Ovary (tissue), 3 donors: ENCODE data around the gene ZSCAN20.

Experiments used
- EP300 ChIP-seq: sonication (generic); formaldehyde crosslinking; IDR thresholded peaks from one replicate; pipeline ENCODE4 v1.6.1; 2017; ENCODE audit warnings: antibody characterized with exemption
- POLR2A ChIP-seq: fragments of 450-650 bp; IDR thresholded peaks from one replicate; pipeline ENCODE4 v1.6.1; 2017; ENCODE audit warnings: antibody characterized with exemption, mild to moderate bottlenecking, moderate library complexity
- TF ChIP-seq, protein P1 (sequence below), 3 donors: fragments of 450-650 bp in 2 of 3; fragments of 200-600 bp in 1 of 3; IDR thresholded peaks; one replicate each; pipeline versions ENCODE4 v1.5.1 to v1.8.0; 2016 to 2022; ENCODE audit warnings: antibody characterized with exemption in 3 of 3, mild to moderate bottlenecking in 1 of 3
- donor health status: DM: no; HTN: no; CAD: no.

DNA sequence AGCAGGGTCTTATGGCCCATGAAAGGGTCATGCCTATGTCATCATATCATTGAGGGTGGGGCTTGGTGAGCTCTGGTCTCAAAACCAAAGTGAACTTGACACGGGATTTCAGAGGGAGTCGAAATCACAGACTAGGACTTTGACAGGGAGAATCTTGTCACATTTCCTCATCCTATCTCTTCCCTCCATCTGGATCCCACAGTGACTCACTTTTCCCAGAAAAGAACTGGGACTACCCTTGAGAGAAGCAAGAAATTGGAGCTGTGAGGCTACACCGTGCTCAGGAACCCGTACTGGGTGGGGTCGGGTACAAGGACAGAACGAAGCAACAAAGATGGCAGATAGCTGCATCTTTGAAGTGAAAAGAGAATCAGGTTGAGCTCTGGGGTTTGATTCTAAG lies 69.5 kb downstream of the ZSCAN20 start:
- TF ChIP-seq, protein P1, sequence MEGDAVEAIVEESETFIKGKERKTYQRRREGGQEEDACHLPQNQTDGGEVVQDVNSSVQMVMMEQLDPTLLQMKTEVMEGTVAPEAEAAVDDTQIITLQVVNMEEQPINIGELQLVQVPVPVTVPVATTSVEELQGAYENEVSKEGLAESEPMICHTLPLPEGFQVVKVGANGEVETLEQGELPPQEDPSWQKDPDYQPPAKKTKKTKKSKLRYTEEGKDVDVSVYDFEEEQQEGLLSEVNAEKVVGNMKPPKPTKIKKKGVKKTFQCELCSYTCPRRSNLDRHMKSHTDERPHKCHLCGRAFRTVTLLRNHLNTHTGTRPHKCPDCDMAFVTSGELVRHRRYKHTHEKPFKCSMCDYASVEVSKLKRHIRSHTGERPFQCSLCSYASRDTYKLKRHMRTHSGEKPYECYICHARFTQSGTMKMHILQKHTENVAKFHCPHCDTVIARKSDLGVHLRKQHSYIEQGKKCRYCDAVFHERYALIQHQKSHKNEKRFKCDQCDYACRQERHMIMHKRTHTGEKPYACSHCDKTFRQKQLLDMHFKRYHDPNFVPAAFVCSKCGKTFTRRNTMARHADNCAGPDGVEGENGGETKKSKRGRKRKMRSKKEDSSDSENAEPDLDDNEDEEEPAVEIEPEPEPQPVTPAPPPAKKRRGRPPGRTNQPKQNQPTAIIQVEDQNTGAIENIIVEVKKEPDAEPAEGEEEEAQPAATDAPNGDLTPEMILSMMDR (IDR thresholded peaks at IDR 0.05): no peak
- TF ChIP-seq POLR2A: no peak
- no peak for TF ChIP-seq EP300
